ENCODE measurements around the gene SLC35F6. TPM values are rescaled to one million over a fixed set of nuclear protein-coding genes. Genes with fewer than 3 reads are reported as not detected.

SLC35F6 gene
- total and polyA plus RNA-seq, 12 donors = 13.2 to 36.2 (median 21.3) TPM

DNA sequence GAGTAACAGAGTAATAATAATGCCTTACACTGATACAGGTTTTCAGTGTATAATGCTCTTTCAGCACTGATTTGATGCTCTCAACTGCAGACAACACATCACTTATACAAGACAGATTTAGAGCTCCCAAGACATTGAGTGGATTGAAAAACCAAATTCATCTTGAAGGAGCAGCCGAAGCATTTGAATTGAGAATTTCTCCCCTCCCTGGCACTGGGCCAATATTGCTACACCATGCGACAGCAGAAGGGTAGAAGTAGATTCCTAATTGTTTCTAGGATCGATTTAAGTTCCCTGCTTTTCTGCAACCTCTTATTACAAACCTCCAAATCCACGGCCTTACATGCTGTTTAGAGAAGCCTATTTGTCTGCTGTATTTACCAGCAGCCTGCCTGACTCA is 37.2 kb downstream of the SLC35F6 start:
- H3K4me1 ChIP-seq = peaks cover 0 to 7% (median 0%) of the 10 kb centered on the region in 9 donors
- ATAC-seq (no peak), DNase-seq (no peak)
- H3K36me3 ChIP-seq = peaks cover 0 to 2% (median 0%) of the 10 kb centered on the region in 9 donors
- H3K9me3 ChIP-seq = no peaks in the 10 kb centered on the region
- H3K27me3 ChIP-seq = no peaks in the 10 kb centered on the region
- 83% methylated on average over 4 of the region's 4 CpGs for WGBS, 2 donors
- no peak overlapping the region for H3K4me3 ChIP-seq
- H3K27ac ChIP-seq = no peak overlapping the region
- TF ChIP-seq, protein P1, sequence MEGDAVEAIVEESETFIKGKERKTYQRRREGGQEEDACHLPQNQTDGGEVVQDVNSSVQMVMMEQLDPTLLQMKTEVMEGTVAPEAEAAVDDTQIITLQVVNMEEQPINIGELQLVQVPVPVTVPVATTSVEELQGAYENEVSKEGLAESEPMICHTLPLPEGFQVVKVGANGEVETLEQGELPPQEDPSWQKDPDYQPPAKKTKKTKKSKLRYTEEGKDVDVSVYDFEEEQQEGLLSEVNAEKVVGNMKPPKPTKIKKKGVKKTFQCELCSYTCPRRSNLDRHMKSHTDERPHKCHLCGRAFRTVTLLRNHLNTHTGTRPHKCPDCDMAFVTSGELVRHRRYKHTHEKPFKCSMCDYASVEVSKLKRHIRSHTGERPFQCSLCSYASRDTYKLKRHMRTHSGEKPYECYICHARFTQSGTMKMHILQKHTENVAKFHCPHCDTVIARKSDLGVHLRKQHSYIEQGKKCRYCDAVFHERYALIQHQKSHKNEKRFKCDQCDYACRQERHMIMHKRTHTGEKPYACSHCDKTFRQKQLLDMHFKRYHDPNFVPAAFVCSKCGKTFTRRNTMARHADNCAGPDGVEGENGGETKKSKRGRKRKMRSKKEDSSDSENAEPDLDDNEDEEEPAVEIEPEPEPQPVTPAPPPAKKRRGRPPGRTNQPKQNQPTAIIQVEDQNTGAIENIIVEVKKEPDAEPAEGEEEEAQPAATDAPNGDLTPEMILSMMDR (IDR thresholded peaks at IDR 0.05) = no peak
- intact Hi-C loops (cut with DNase I) = no loop called here

DNA sequence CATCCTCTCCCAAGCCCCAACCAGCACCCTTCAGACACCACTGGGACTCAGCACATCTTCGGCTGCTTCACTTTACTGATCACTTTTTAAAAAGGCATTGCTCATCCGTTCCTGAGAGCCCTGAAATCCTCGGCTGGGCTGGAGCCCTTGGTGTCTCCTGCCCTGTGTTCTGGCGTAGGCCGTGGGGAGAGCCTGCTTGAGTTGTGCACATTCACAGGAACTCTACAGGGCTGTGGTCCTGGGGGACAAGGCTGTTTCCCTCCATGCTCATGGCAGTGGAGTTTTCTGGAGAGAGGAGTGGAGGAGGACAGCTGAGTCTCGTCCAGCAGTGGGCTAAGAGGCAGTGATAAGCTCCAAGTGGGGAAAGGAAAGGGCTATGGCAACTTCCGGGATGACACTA is 37.7 kb downstream of the SLC35F6 start:
- 89 to 92% methylated on average over 7 of the region's 7 CpGs for WGBS, 2 donors
- peaks cover 0 to 8% (median 0%) of the 10 kb centered on the region in 9 donors for H3K4me1 ChIP-seq
- H3K4me3 ChIP-seq = no peak overlapping the region
- TF ChIP-seq, protein P1 (IDR thresholded peaks at IDR 0.05) = no peak
- no peaks in the 10 kb centered on the region for H3K27me3 ChIP-seq
- no peak overlapping the region for H3K27ac ChIP-seq
- no peaks in the 10 kb centered on the region for H3K9me3 ChIP-seq
- intact Hi-C loops (cut with DNase I) = no loop called here
- H3K36me3 ChIP-seq = peaks cover 0 to 2% (median 0%) of the 10 kb centered on the region in 9 donors
- ATAC-seq (no peak), DNase-seq (no peak)

DNA sequence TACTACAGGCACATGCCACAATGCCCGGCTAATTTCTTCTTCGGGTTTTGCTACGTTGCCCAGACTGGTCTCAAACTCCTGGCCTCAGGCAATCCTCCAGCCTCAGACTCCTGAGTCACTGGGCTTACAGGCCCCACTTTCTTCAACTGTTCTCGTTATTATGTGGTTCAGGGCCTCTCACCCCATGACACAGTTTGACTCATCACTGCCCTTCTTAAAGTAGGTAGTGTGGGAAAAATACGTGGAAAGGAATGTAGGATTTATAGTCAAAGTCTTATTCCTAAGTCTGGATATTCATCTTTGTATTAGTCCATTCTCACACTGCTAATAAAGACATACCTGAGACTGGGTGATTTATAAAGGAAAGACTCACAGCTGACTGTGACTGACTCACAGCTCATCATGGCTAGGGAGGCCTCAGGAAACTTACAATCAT is 41.2 kb downstream of the SLC35F6 start:
- H3K27me3 ChIP-seq = no peaks in the 10 kb centered on the region
- WGBS, 2 donors = 77 to 85% methylated on average over 5 of the region's 5 CpGs
- TF ChIP-seq, protein P1 (IDR thresholded peaks at IDR 0.05) = no peak
- no peak for DNase-seq
- H3K9me3 ChIP-seq = no peaks in the 10 kb centered on the region
- H3K36me3 ChIP-seq = no peaks in the 10 kb centered on the region
- H3K27ac ChIP-seq = no peak overlapping the region
- H3K4me1 ChIP-seq = peaks cover 0 to 8% (median 0%) of the 10 kb centered on the region in 9 donors
- ATAC-seq = no peak
- no peak overlapping the region for H3K4me3 ChIP-seq
- intact Hi-C loops (cut with DNase I) = no loop called here

DNA sequence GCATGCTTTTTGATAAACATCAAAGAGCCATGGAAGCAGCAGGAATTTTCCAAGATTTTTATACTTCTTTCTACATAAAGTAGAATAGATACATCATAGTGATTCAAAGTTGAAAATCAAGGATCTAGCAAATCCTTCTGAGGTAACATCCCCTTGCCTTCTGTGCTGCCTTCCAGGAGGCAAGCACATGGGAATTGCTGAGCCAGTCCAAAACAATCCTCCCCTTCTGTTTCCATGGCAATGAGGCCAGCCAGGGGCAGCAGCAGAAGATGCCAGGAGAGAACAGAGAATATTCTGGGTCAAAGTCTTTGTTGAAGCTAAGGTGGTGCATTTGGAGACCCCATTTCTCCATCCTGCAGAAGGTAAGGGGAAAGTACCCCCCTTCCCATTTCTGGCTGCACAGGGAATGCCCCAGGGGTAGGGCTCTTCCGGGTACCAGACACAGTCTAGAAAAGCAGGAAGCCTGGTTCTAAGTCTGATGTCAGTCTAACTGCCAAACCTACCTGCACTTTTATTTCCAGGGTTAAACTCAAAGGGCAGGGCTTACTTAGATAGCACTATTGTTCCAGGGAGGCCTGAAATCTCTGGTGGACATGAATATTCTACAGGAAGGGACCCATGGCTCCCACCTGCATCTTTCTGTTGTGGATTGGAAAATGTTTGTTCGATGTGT is 43.8 kb downstream of the SLC35F6 start:
- Histone ChIP-seq H3K4me1 (peaks cover 0 to 9% (median 0%) of the 10 kb centered on the region in 9 donors), H3K4me3 (no peak overlapping the region), H3K27ac (no peak overlapping the region), H3K27me3 (peaks cover 0 to 7% (median 5%) of the 10 kb centered on the region in 7 donors), H3K9me3 (no peaks in the 10 kb centered on the region), H3K36me3 (no peaks in the 10 kb centered on the region)
- TF ChIP-seq, protein P1 (IDR thresholded peaks at IDR 0.05) = no peak
- DNase-seq = no peak
- WGBS, 2 donors = 61 to 62% methylated on average over 2 of the region's 2 CpGs
- intact Hi-C loops (cut with DNase I) = no loop called here
- no peak for ATAC-seq

Measured in heart right ventricle (tissue), 16 donors.